B cell (primary cell): Measurements from ENCODE around the gene OPN1SW. TPM values are rescaled to one million over a fixed set of nuclear protein-coding genes. Genes with fewer than 3 reads are reported as not detected.

ENCODE experiments used
- ATAC-seq: fragments of 200-7000 bp; cut with Tn5 transposase; one replicate; pipeline ENCODE4 v1.10.0; 2021; ENCODE audit warnings: low read depth, mild to moderate bottlenecking, moderate number of reproducible peaks, moderate library complexity
- CTCF ChIA-PET: fragments of 350-600 bp; sonication (Branson Sonifier 250); formaldehyde crosslinking; loops from one replicate; lab custom pipeline; 2021; ENCODE audit warnings: antibody characterized with exemption, inconsistent platforms; lab: Charles Lee
- POLR2A ChIA-PET: fragments of 350-600 bp; sonication (Branson Sonifier 250); formaldehyde crosslinking; loops from one replicate; lab custom pipeline; 2021; ENCODE audit warnings: antibody characterized with exemption; lab: Charles Lee
- DNase-seq: peaks from one replicate; pipeline ENCODE4 v3.0.0; 2013
- H2AFZ ChIP-seq: 2 replicates; pipeline ENCODE4 v1.6.1; 2012; ENCODE audit warnings: mild to moderate bottlenecking, low read depth, low read length; ENCODE audit not compliant: insufficient read depth, poor library complexity, severe bottlenecking
- H3K27ac ChIP-seq, 2 donors: 1 replicate in 1 of 2; 2 replicates in 1 of 2; pipeline ENCODE4 v1.5.1; 2012 to 2013; ENCODE audit warnings: low read length in 2 of 2, mild to moderate bottlenecking in 2 of 2, moderate library complexity in 1 of 2
- H3K27me3 ChIP-seq, 4 experiments: fragments of 200-600 bp in 1 of 4; sonication (generic) in 1 of 4; replicated peaks in 1 of 4; 1 replicate in 2 of 4; 2 replicates in 2 of 4; pipeline versions ENCODE4 v1.6.1 to v1.7.0; 2013 to 2016; ENCODE audit warnings: low read length in 3 of 4, mild to moderate bottlenecking in 2 of 4, mixed read lengths in 1 of 4, moderate library complexity in 1 of 4; ENCODE audit not compliant: insufficient read depth in 4 of 4, control insufficient read depth in 3 of 4; ENCODE audit errors: control extremely low read depth in 1 of 4
- H3K36me3 ChIP-seq, 2 experiments: replicated peaks in 1 of 2; 1 replicate in 1 of 2; 2 replicates in 1 of 2; pipeline versions ENCODE4 v1.6.1 to v1.7.1; 2013; ENCODE audit warnings: low read length in 1 of 2; ENCODE audit not compliant: insufficient read depth in 2 of 2, control insufficient read depth in 1 of 2; ENCODE audit errors: control extremely low read depth in 1 of 2, extremely low read depth in 1 of 2
- H3K4me1 ChIP-seq, 2 donors: fragments of 200-600 bp in 1 of 2; sonication (generic) in 1 of 2; 1 replicate in 1 of 2; 2 replicates in 1 of 2; pipeline versions ENCODE4 v1.5.1 to v1.6.1; 2013 to 2017; ENCODE audit warnings: low read length in 2 of 2; ENCODE audit not compliant: control insufficient read depth in 2 of 2, insufficient read depth in 2 of 2
- H3K4me2 ChIP-seq: replicated peaks from 2 replicates; pipeline ENCODE3; 2012; ENCODE audit warnings: mild to moderate bottlenecking, low read depth, low read length; ENCODE audit not compliant: poor library complexity, severe bottlenecking
- H3K4me3 ChIP-seq, 5 experiments: fragments of 200-600 bp in 1 of 5; sonication (generic) in 1 of 5; 1 replicate in 3 of 5; 2 replicates in 2 of 5; pipeline versions ENCODE4 v1.5.1 to v1.7.0; 2011 to 2016; ENCODE audit warnings: low read length in 4 of 5, mild to moderate bottlenecking in 4 of 5, low read depth in 2 of 5, control low read depth in 1 of 5, moderate library complexity in 1 of 5; ENCODE audit not compliant: insufficient read depth in 1 of 5; ENCODE audit errors: control extremely low read depth in 1 of 5, extremely low read depth in 1 of 5
- H3K79me2 ChIP-seq: fragments of 200-600 bp; sonication (generic); one replicate; pipeline ENCODE4 v1.6.0; 2016; ENCODE audit warnings: low read length; ENCODE audit not compliant: control insufficient read depth, insufficient read depth
- H3K9ac ChIP-seq: fragments of 200-600 bp; sonication (generic); 2 replicates; pipeline ENCODE4 v1.6.1; 2017; ENCODE audit warnings: mild to moderate bottlenecking, low read length, moderate library complexity
- H3K9me3 ChIP-seq, 3 donors: one replicate each; pipeline versions ENCODE4 v1.6.1 to v1.7.1; 2013; ENCODE audit warnings: low read length in 2 of 3; ENCODE audit not compliant: control insufficient read depth in 2 of 3, insufficient read depth in 1 of 3; ENCODE audit errors: control extremely low read depth in 1 of 3
- H4K20me1 ChIP-seq: 2 replicates; pipeline ENCODE4 v1.6.0; 2012; ENCODE audit warnings: mild to moderate bottlenecking, low read length; ENCODE audit not compliant: insufficient read depth, control insufficient read depth, poor library complexity, severe bottlenecking
- H3K27ac Mint-ChIP-seq: one replicate; pipeline ENCODE4 v1.8.0; 2021; ENCODE audit warnings: mixed read lengths
- H3K27me3 Mint-ChIP-seq: one replicate; pipeline ENCODE4 v1.8.0; 2021; ENCODE audit warnings: mixed read lengths
- H3K4me1 Mint-ChIP-seq: one replicate; pipeline ENCODE4 v1.8.0; 2021; ENCODE audit warnings: mixed read lengths
- H3K4me3 Mint-ChIP-seq: one replicate; pipeline ENCODE4 v1.8.0; 2021; ENCODE audit warnings: mixed read lengths
- H3K9me3 Mint-ChIP-seq: one replicate; pipeline ENCODE4 v1.8.0; 2022; ENCODE audit warnings: mixed read lengths; ENCODE audit not compliant: insufficient read depth
- CTCF ChIP-seq: fragments of 200-600 bp; IDR thresholded peaks from one replicate; pipeline ENCODE4 v1.8.0; 2022; ENCODE audit warnings: antibody characterized with exemption, mild to moderate bottlenecking
- EZH2 ChIP-seq: IDR thresholded peaks from 2 replicates; pipeline ENCODE4 v1.6.1; 2012; ENCODE audit warnings: borderline replicate concordance, low read depth, mild to moderate bottlenecking, moderate library complexity, low read length; ENCODE audit not compliant: insufficient read depth, poor library complexity, severe bottlenecking
- WGBS: methylation state at CpG from one replicate; pipeline ENCODE4 v1.1.5; 2013; ENCODE audit warnings: missing lambda C conversion rate; ENCODE audit not compliant: insufficient coverage; 5-methylcytosine and 5-hydroxymethylcytosine counted together
- intact Hi-C: fragments of 100-400 bp; cut with micrococcal nuclease; formaldehyde crosslinking; loops from one replicate; pipeline ENCODE4 v1.10.0; 2022
- polyA plus RNA-seq: library from polyadenylated mRNA; depleted of rRNA; stranded (reverse); fragments of >200 nt; gene quantifications from 2 replicates; pipeline ENCODE4 v1.2.3, GENCODE V29; 2012
- small RNA-seq: library from RNA; depleted of rRNA; stranded (forward); fragments of <200 nt; gene quantifications from one replicate; pipeline ENCODE3, GENCODE V24; 2012; ENCODE audit warnings: low replicate concordance, low read depth; ENCODE audit not compliant: insufficient read length
- total RNA-seq, 2 donors: library from RNA; stranded (reverse); fragments of 120-200 nt in 1 of 2; gene quantifications; 1 replicate in 1 of 2; 2 replicates in 1 of 2; pipeline versions ENCODE4 v1.2.3 to v1.2.4, GENCODE V29; 2013 to 2022

The OPN1SW gene
- total and polyA plus RNA-seq, 2 donors (not counting 1 experiment from before 2014, with no cell fraction given) = not detected

- H3K4me3 ChIP-seq = no peak overlapping the region
- no peak overlapping the region for H3K4me2 ChIP-seq
- H2AFZ ChIP-seq = no peak overlapping the region
- CTCF ChIA-PET = interaction anchor here (1.1 kb wide), 2 partner anchors 15 to 23 kb away, joined by 3 read pairs; no protein-coding TSS in a partner anchor
- intact Hi-C loops = no loop called here
- ATAC-seq (no peak), DNase-seq (no peak)
- H3K27me3 ChIP-seq = peaks cover 0 to 5% (median 0%) of the 10 kb centered on the region in 4 experiments
- H3K4me1 ChIP-seq = peaks cover 0 to 5% of the 10 kb centered on the region in 2 donors
- H3K4me3 Mint-ChIP-seq = no peak overlapping the region
- no peak overlapping the region for H3K27ac ChIP-seq
- TF ChIP-seq EZH2 = no peak
- TF ChIP-seq CTCF = no peak
- no peak overlapping the region for H3K9ac ChIP-seq
- no peaks in the 10 kb centered on the region for H3K4me1 Mint-ChIP-seq
- H4K20me1 ChIP-seq = no peaks in the 10 kb centered on the region
- POLR2A ChIA-PET = no interaction called here
- peaks cover 0 to 5% (median 0%) of the 10 kb centered on the region in 3 donors for H3K9me3 ChIP-seq
- 100% methylated on average over 4 of the region's 5 CpGs for WGBS
- H3K27me3 Mint-ChIP-seq = peaks cover 4% of the 10 kb centered on the region
- H3K79me2 ChIP-seq = no peaks in the 10 kb centered on the region
- H3K27ac Mint-ChIP-seq = no peak overlapping the region
- H3K36me3 ChIP-seq = no peaks in the 10 kb centered on the region
- H3K9me3 Mint-ChIP-seq = no peaks in the 10 kb centered on the region
Measured at GRCh38 chr7:128724743-128725142, 50.9 kb downstream of the OPN1SW start.

Small RNAs within 50 kb of the gene (small RNA-seq; reads per million reads assigned to genes)
- not detected for gene RN7SL81P

Other genes with a start within 250 kb of the OPN1SW start
- 2.2 and 2.4 TPM in 2 replicates for gene GARIN1A, start 103.5 kb downstream of the OPN1SW start, total RNA-seq
- gene GARIN1A, start 103.5 kb downstream of the OPN1SW start, polyA plus RNA-seq = 0.70 and 0.91 TPM in 2 replicates
- gene CALU, start 36.4 kb downstream of the OPN1SW start, total RNA-seq = 11.2 and 12.4 TPM in 2 replicates
- 5.1 and 8.3 TPM in 2 replicates for gene CALU, start 36.4 kb downstream of the OPN1SW start, polyA plus RNA-seq
- gene CCDC136, start 16.2 kb upstream of the OPN1SW start, total RNA-seq = 12.4 and 13.9 TPM in 2 replicates
- gene CCDC136, start 16.2 kb upstream of the OPN1SW start, polyA plus RNA-seq = 1.1 and 2.2 TPM in 2 replicates
- not detected in 2 replicates for gene FLNC, start 54.6 kb upstream of the OPN1SW start, total RNA-seq
- 0.01 TPM in 1 of 2 replicates, not detected in the other for gene FLNC, start 54.6 kb upstream of the OPN1SW start, polyA plus RNA-seq
- 77.9 and 81.7 TPM in 2 replicates for gene ATP6V1F, start 87.1 kb upstream of the OPN1SW start, total RNA-seq
- gene ATP6V1F, start 87.1 kb upstream of the OPN1SW start, polyA plus RNA-seq = 198 and 238 TPM in 2 replicates
- 3.8 and 3.9 TPM in 2 replicates for gene KCP, start 134.9 kb upstream of the OPN1SW start, total RNA-seq
- gene KCP, start 134.9 kb upstream of the OPN1SW start, polyA plus RNA-seq = 1.2 and 2.3 TPM in 2 replicates
- gene IRF5, start 162.1 kb upstream of the OPN1SW start, total RNA-seq = 135 and 137 TPM in 2 replicates
- 63.8 and 91.3 TPM in 2 replicates for gene IRF5, start 162.1 kb upstream of the OPN1SW start, polyA plus RNA-seq